HUES48 (cell line): ENCODE measurements around the gene ITGA4.

ENCODE experiments used
- H3K27ac ChIP-seq: one replicate; pipeline ENCODE4 v1.7.0; 2013; ENCODE audit warnings: low read depth, low read length, inconsistent platforms
- H3K27me3 ChIP-seq: 2 replicates; pipeline ENCODE4 v1.6.1; 2013; ENCODE audit warnings: mild to moderate bottlenecking, low read length; ENCODE audit not compliant: control insufficient read depth, insufficient read depth
- H3K36me3 ChIP-seq: 2 replicates; pipeline ENCODE4 v1.6.1; 2013; ENCODE audit warnings: low read length; ENCODE audit not compliant: control insufficient read depth, insufficient read depth
- H3K4me1 ChIP-seq: 2 replicates; pipeline ENCODE4 v1.6.1; 2013; ENCODE audit warnings: mild to moderate bottlenecking, low read length; ENCODE audit not compliant: control insufficient read depth, insufficient read depth
- H3K4me3 ChIP-seq: 2 replicates; pipeline ENCODE4 v1.5.1; 2013; ENCODE audit warnings: mild to moderate bottlenecking, low read depth, low read length
- H3K9ac ChIP-seq: 2 replicates; pipeline ENCODE4 v1.6.1; 2013; ENCODE audit warnings: mild to moderate bottlenecking, low read depth, low read length, moderate library complexity
- H3K9me3 ChIP-seq: 2 replicates; pipeline ENCODE4 v1.6.1; 2013; ENCODE audit warnings: low read length; ENCODE audit not compliant: control insufficient read depth, insufficient read depth

ITGA4 gene

GRCh38 chr2:181457121-181457740 lies at the start of gene ITGA4:
Gene ITGA4, plus strand, starts transcription at chr2:181457386. Its CDS starts 269 bp downstream, at chr2:181457655.
- H3K4me1 ChIP-seq, result peaks cover 9% of the 10 kb centered on the region; the same call in 1 of the 2 replicates
- H3K9me3 ChIP-seq, result no peaks in the 10 kb centered on the region
- H3K27me3 ChIP-seq, result peaks cover 60% of the 10 kb centered on the region
- H3K27ac ChIP-seq, result no peak within 1 kb of the TSS
- peak within 1 kb of the TSS; percentile 48; the same call in 1 of the 2 replicates for H3K9ac ChIP-seq
- no peaks in the 10 kb centered on the region for H3K36me3 ChIP-seq
- peak within 1 kb of the TSS; percentile 79 for H3K4me3 ChIP-seq

DNA sequence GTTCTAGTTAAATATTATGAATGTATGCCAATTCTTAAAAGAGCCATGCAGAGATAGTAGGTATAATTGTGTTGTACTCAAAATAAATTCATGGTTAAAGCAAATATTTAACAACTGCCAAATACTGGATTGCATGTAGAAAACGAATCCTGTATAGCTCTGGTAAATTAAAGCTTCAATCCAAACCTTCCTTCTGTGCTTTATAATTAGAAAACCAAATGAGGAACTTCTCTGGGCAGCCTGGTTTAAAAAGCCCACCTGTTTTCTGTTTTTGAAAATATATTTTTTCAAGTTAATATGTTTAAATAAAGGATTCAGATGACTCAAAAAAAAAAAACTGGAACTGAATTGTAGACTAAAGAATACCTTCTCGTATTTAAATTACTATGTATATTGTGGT lies 48.3 kb upstream of the ITGA4 start:
- Histone ChIP-seq H3K9me3 (no peaks in the 10 kb centered on the region), H3K4me3 (no peak overlapping the region), H3K27ac (no peak overlapping the region), H3K4me1 (peaks cover 5% of the 10 kb centered on the region; the same call in 1 of the 2 replicates), H3K36me3 (no peaks in the 10 kb centered on the region), H3K9ac (no peak overlapping the region), H3K27me3 (no peaks in the 10 kb centered on the region)

GRCh38 chr2:181411105-181411849 lies 45.9 kb upstream of the ITGA4 start:
- Histone ChIP-seq H3K27ac (no peak overlapping the region), H3K9me3 (no peaks in the 10 kb centered on the region), H3K9ac (no peak overlapping the region), H3K27me3 (no peaks in the 10 kb centered on the region), H3K4me3 (0 out of 2 replicates have a peak overlapping the region, but pooled peaks have one; percentile 10), H3K36me3 (no peaks in the 10 kb centered on the region), H3K4me1 (peaks cover 5% of the 10 kb centered on the region; the same call in 1 of the 2 replicates)

GRCh38 chr2:181419129-181419855 lies 37.9 kb upstream of the ITGA4 start:
- Histone ChIP-seq H3K4me3 (no peak overlapping the region), H3K36me3 (no peaks in the 10 kb centered on the region), H3K4me1 (no peaks in the 10 kb centered on the region; the same call in 1 of the 2 replicates), H3K9ac (no peak overlapping the region), H3K9me3 (no peaks in the 10 kb centered on the region), H3K27me3 (no peaks in the 10 kb centered on the region), H3K27ac (no peak overlapping the region)

GRCh38 chr2:181420259-181421130 lies 36.7 kb upstream of the ITGA4 start:
- H3K4me3 ChIP-seq, result no peak overlapping the region
- no peaks in the 10 kb centered on the region for H3K9me3 ChIP-seq
- no peak overlapping the region for H3K9ac ChIP-seq
- no peak overlapping the region for H3K27ac ChIP-seq
- no peaks in the 10 kb centered on the region for H3K36me3 ChIP-seq
- H3K27me3 ChIP-seq, result no peaks in the 10 kb centered on the region
- H3K4me1 ChIP-seq, result no peaks in the 10 kb centered on the region; the same call in 1 of the 2 replicates

GRCh38 chr2:181421131-181421458 lies 36.1 kb upstream of the ITGA4 start:
- Histone ChIP-seq H3K36me3 (no peaks in the 10 kb centered on the region), H3K27ac (no peak overlapping the region), H3K4me1 (no peaks in the 10 kb centered on the region; the same call in 1 of the 2 replicates), H3K27me3 (no peaks in the 10 kb centered on the region), H3K9ac (no peak overlapping the region), H3K4me3 (no peak overlapping the region), H3K9me3 (no peaks in the 10 kb centered on the region)

DNA sequence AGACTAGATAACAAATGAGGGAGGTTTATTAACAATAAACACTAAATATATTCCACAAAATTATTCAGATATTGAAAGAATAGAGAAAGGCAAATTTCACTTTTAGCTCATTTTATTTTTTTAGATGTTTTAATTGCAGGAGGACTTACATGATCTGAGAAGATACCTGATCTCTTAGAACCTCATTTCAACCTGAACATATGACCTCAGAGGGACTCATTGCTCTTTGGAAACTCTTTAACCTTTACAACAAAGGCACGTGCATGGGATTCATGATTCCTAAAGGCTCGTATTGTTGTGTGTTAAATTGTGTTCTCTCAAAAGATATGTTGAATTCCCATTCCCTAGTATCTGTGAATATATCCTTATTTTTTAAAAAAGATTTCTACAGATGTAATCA lies 35.7 kb upstream of the ITGA4 start:
- Histone ChIP-seq H3K9ac (no peak overlapping the region), H3K36me3 (no peaks in the 10 kb centered on the region), H3K9me3 (no peaks in the 10 kb centered on the region), H3K27ac (no peak overlapping the region), H3K27me3 (no peaks in the 10 kb centered on the region), H3K4me1 (peaks cover 2% of the 10 kb centered on the region), H3K4me3 (no peak overlapping the region)

DNA sequence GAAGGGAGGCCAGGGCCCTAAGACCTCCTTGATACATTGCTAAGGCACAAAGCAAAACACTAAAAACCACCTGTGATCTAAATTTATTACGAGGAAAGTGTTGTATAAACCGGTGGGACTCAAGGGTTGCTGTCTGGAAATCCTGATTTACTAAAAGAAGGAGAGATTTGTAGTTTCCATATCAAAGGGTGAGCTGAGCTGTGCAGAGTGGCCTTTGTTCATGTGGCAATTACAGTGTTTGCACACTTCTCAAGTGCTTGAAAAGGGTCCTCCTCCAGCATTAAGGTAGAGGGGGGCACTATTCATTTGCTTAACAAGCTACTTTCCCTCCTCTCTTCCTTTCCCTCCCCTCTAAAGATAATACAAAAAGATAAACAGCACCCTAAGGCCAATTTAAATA lies 30.5 kb upstream of the ITGA4 start:
- Histone ChIP-seq H3K9ac (no peak overlapping the region), H3K4me3 (no peak overlapping the region), H3K36me3 (no peaks in the 10 kb centered on the region), H3K9me3 (no peaks in the 10 kb centered on the region), H3K27me3 (no peaks in the 10 kb centered on the region), H3K27ac (no peak overlapping the region), H3K4me1 (peaks cover 3% of the 10 kb centered on the region)

- no peak overlapping the region for H3K9ac ChIP-seq
- peaks cover 3% of the 10 kb centered on the region; the same call in 1 of the 2 replicates for H3K4me1 ChIP-seq
- no peaks in the 10 kb centered on the region for H3K36me3 ChIP-seq
- H3K27ac ChIP-seq, result no peak overlapping the region
- no peak overlapping the region for H3K4me3 ChIP-seq
- no peaks in the 10 kb centered on the region for H3K9me3 ChIP-seq
- no peaks in the 10 kb centered on the region for H3K27me3 ChIP-seq
Measured at GRCh38 chr2:181430406-181431118, 26.6 kb upstream of the ITGA4 start.

- H3K27me3 ChIP-seq, result no peaks in the 10 kb centered on the region
- no peak overlapping the region for H3K4me3 ChIP-seq
- H3K9me3 ChIP-seq, result no peaks in the 10 kb centered on the region
- no peaks in the 10 kb centered on the region for H3K36me3 ChIP-seq
- no peak overlapping the region for H3K9ac ChIP-seq
- no peak overlapping the region for H3K27ac ChIP-seq
- no peaks in the 10 kb centered on the region for H3K4me1 ChIP-seq
Measured at GRCh38 chr2:181431674-181432073, 25.5 kb upstream of the ITGA4 start.
